HL-60/S4 (cell line): ENCODE measurements around the gene FHIT.

Experiments used
- in situ Hi-C: fragments of 300-500 bp; cut with MboI; formaldehyde crosslinking; loops from 2 replicates; pipeline ENCODE4 v1.14.3; 2022; ENCODE audit warnings: low sequenced_read_pairs

FHIT gene

GRCh38 chr3:60094392-60094947 lies 1156.8 kb downstream of the FHIT start:
- in situ Hi-C loops: no loop called here

GRCh38 chr3:60090548-60090947 lies 1160.7 kb downstream of the FHIT start:
- in situ Hi-C loops: no loop called here

DNA sequence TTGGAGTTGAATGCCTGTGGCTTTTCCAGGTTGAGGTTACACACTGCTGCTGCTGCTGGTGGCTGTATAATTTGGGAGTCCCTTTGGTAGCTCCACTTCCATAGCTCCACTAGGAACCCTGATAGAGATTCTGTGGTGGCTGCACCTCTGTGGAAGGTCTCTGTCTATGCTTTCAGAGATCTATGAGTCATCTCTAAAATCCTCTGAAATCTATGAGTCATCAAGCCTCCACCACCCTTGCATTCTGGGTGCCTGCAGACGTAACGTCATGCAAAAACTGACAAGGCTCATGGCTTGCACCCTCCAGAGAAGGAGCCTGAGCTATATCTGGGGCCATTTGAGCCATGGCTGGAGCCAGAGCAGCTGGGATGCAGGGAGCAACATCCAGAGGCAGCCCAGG lies 1164.4 kb downstream of the FHIT start:
- in situ Hi-C loops: no loop called here

DNA sequence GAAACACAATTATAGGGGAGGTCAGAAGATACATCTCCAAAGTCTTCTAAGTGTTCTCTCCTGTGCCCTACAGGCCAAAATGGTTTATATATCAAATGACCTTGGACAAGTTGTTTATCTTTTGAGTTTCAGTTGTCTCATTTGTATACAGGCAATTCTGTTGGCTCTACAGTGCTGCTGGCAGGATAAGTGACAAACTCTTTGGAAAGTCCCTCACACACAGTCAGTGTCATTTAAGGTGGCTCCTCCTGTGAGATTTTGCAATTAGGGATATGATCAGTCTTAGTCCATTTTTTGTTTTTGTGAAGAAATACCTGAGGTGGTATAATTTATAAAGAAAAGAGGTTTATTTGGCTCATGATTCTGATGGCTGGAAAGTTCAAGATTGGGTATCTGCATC lies 1165.6 kb downstream of the FHIT start:
- in situ Hi-C loops: no loop called here

DNA sequence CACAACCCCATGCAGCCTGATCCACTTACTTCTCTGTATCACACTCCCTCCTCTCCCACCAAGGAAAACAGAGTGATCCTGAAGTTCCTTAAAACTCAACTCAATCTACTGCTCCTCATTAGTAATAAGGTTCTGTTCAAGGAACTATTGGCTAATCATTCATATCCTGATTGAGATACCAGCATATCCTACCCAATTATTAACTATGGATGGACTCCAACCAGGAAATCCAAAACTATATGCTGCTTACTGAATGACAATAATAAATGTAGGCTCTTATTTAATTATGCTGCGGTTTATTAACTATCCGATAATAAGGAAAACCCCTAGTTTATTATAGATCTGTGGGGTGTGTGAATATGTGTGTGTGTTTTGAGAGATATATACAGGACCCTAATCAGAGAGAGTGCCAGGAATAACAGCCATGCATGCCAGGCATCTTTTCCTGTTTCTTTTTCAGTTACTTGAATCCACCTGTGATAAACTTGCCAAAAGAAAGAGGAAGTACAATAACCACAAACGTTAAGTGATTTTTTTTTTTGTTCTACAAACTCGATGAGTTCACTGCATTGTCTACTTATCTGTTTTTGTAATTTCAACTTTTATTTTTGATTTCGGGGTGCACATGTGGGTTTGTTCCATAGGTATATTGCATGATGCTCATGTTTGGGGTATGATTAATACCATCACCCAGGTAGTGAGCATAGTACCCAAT lies 1169.7 kb downstream of the FHIT start:
- in situ Hi-C loops: no loop called here

DNA sequence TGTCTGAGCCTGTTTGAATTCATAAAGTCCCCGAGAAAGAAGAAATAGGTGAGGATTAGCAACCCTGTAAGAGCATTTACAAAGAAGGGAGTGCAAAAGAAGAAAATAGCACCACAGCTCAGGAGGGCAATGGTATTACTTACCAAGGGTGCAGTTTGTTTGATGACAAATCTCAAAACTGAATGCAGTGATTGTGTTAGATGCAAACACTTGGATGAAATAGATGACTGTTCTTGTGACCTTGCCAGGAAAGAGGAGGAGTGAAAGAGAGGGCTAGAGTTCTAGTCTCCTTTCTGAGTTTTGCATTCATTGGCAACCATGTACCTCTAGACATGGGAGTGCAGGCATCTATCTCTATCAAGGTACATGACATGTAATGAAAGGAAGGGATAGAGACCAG lies 1170.6 kb downstream of the FHIT start:
- in situ Hi-C loops: no loop called here

GRCh38 chr3:60079076-60079475 lies 1172.2 kb downstream of the FHIT start:
- in situ Hi-C loops: no loop called here

- in situ Hi-C loops: no loop called here
These were observed 1174.9 kb downstream of the FHIT start for GRCh38 chr3:60076331-60076730.

GRCh38 chr3:60073942-60074341 lies 1177.3 kb downstream of the FHIT start:
- in situ Hi-C loops: no loop called here

- in situ Hi-C loops: no loop called here
These were observed 1178.0 kb downstream of the FHIT start for GRCh38 chr3:60073228-60073627.

- in situ Hi-C loops: no loop called here
These were observed 1180.9 kb downstream of the FHIT start for GRCh38 chr3:60070366-60070765.

DNA sequence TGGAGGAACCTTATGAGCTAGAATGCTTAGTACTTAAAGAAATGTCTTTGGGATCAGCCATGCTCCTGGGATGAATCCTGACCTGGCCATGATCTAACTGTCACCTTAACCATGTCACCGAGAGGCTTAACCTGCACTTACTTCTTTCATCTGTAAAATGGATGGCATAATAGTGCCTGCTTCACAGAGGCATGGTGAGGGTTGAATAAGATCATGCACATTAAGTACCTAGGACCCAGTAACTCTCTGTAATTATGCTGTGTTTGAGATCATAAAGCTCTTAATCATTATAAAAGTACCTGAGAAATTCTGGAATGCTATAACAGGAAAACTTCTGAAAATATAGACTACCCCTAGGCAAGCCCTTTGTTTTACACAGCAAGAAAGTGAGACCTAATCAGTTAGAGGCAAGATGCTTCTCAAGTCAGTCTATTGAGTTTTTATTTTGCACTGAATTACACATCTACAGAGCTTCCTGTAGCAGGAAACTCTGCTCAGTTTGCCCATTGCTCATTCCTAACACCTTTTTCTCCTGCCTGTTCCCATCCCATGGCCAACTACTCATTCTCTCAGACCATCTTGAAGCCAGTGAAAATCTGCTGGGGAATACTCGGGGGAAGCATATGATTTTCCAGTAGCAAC lies 1185.9 kb downstream of the FHIT start:
- in situ Hi-C loops: no loop called here

DNA sequence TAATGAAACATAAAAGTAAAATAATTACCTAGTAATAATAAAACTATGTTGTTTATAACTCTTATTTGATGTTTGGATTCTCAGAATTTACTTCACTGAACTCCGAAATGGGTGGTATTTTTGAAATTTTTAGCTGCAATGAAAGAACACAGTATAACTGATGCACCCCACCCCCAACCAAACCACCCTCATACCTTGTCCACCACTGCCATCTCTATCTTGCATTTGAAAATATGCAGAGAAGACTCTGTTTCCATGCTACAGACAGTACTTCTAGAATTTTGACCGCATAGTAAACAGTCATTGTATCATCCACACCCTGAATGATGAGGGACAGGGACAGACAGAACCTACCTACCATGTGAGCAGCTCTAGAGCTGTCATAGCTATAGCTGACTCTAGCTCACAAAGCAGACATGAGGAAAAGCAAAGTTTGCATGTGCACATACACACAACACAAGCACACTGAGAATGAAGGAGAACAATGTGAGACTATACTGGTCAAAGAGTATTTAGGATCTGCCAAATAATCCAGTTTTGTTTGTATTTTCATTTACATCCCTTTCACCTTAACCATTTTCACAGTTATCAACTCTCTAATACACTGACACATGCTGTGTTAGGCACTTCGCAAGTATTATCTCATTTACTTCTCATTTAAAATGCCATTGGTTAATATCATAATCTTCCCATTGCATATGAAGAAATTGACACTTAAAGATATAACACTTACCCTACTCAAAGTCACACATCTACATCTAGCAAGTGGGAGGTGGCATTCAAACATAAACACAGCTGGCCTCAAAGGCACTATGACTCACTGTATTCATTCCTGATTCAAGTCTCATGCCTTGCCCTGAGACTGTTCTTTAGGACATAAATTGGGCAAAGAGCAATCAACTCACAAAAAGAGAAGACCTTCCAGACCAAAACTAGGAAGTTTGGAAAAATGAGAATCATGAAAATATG lies 1186.8 kb downstream of the FHIT start:
- in situ Hi-C loops: no loop called here

GRCh38 chr3:60056404-60056803 lies 1194.8 kb downstream of the FHIT start:
- in situ Hi-C loops: no loop called here

GRCh38 chr3:60055765-60056164 lies 1195.5 kb downstream of the FHIT start:
- in situ Hi-C loops: no loop called here

GRCh38 chr3:60053526-60054265 lies 1197.6 kb downstream of the FHIT start:
- in situ Hi-C loops: no loop called here

GRCh38 chr3:60048447-60048848 lies 1202.8 kb downstream of the FHIT start:
- in situ Hi-C loops: no loop called here

- in situ Hi-C loops: no loop called here
These were observed 1203.6 kb downstream of the FHIT start for GRCh38 chr3:60047426-60048200.

DNA sequence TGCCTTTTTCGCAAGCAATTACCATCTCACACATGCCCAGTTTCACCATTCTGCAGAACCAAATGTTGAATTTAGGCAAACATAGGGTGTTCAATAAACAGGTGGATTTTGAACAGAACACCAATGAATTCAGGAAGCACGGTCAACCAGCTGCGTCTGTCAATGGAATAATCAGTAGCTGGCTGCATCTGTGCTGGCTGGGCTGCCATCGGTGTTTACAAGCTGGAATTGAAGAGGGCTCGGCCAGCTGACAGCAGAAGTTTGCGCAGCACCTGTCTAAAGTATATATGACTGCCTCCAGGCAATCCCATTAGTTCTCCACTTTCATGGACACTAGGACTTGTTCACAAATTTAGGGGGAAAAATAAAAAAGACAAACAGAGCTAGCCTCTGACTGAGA lies 1205.0 kb downstream of the FHIT start:
- in situ Hi-C loops: no loop called here

GRCh38 chr3:60045686-60046085 lies 1205.6 kb downstream of the FHIT start:
- in situ Hi-C loops: no loop called here
